Fibroblast of the aortic adventitia (primary cell): ENCODE data around the gene ZNF575. TPM values are rescaled to one million over a fixed set of nuclear protein-coding genes. Genes with fewer than 3 reads are reported as not detected.

Experiments used
- DNase-seq: peaks from one replicate; pipeline ENCODE4 v3.0.0-alpha.2; 2010; ENCODE audit warnings: low read depth
- H3K4me3 ChIP-seq: 2 replicates; pipeline ENCODE4 v1.5.1; 2011; ENCODE audit warnings: low read depth, mild to moderate bottlenecking, control low read depth, low read length, moderate library complexity
- total RNA-seq: library from RNA; depleted of rRNA; stranded (reverse); fragments of >200 nt; gene quantifications from 2 replicates; pipeline ENCODE4 v1.2.3, GENCODE V29; 2012; ENCODE audit warnings: low replicate concordance
- TF ChIP-seq, protein P1 (sequence below): IDR thresholded peaks from 2 replicates; pipeline ENCODE4 v1.5.1; 2011; ENCODE audit warnings: mild to moderate bottlenecking, low read length, control low read depth, inconsistent platforms; ENCODE audit not compliant: insufficient read depth

The ZNF575 gene
- total RNA-seq, 1 donor, result 0.63 TPM

- no peak overlapping the region for H3K4me3 ChIP-seq
- TF ChIP-seq, protein P1, sequence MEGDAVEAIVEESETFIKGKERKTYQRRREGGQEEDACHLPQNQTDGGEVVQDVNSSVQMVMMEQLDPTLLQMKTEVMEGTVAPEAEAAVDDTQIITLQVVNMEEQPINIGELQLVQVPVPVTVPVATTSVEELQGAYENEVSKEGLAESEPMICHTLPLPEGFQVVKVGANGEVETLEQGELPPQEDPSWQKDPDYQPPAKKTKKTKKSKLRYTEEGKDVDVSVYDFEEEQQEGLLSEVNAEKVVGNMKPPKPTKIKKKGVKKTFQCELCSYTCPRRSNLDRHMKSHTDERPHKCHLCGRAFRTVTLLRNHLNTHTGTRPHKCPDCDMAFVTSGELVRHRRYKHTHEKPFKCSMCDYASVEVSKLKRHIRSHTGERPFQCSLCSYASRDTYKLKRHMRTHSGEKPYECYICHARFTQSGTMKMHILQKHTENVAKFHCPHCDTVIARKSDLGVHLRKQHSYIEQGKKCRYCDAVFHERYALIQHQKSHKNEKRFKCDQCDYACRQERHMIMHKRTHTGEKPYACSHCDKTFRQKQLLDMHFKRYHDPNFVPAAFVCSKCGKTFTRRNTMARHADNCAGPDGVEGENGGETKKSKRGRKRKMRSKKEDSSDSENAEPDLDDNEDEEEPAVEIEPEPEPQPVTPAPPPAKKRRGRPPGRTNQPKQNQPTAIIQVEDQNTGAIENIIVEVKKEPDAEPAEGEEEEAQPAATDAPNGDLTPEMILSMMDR, result no peak
- no peak for DNase-seq
Measured at GRCh38 chr19:43489979-43490599, 42.9 kb upstream of the ZNF575 start.

GRCh38 chr19:43490759-43491158 lies 42.2 kb upstream of the ZNF575 start:
- TF ChIP-seq, protein P1, result no peak
- no peak overlapping the region for H3K4me3 ChIP-seq
- no peak for DNase-seq

DNA sequence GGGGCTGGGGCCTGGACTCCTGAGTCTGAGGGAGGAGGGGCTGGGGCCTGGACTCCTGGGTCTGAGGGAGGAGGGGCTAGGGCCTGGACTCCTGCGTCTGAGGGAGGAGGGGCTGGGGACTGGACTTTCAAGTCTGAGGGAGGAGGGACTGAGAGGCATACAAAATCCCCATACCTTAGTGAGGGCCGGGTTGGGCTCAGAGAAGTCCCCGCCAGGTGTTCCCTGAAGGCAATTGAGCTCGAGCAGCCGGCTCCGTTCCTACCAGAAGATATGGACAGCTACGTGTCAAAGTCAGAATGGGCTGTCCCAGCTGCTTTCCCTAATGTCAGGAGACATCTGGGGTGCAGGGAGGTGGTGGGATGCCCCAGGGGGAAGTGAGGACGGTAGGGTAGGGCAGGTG lies 37.9 kb upstream of the ZNF575 start:
- TF ChIP-seq, protein P1, result no peak
- no peak for DNase-seq
- no peak overlapping the region for H3K4me3 ChIP-seq

DNA sequence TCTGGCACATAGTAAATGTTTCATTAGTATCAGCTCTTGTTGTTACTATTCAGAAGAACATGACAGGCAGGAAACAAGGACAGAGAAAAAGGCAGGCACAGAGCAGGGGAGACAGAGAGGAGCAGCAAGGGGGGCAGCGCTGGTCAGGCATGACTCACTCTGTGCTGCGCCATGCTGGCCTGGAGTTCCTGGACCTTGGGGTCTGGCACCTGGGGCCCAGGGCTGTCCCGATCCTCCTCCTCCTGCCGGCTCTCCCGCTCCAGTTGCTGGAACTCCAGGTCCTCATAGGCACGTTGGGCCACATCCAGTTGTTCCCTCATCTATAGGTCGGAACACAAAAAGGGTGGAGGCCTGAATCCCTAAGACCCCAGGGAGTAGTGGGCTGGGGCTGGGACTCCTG lies 36.0 kb upstream of the ZNF575 start:
- no peak overlapping the region for H3K4me3 ChIP-seq
- DNase-seq, result no peak
- TF ChIP-seq, protein P1, result no peak

DNA sequence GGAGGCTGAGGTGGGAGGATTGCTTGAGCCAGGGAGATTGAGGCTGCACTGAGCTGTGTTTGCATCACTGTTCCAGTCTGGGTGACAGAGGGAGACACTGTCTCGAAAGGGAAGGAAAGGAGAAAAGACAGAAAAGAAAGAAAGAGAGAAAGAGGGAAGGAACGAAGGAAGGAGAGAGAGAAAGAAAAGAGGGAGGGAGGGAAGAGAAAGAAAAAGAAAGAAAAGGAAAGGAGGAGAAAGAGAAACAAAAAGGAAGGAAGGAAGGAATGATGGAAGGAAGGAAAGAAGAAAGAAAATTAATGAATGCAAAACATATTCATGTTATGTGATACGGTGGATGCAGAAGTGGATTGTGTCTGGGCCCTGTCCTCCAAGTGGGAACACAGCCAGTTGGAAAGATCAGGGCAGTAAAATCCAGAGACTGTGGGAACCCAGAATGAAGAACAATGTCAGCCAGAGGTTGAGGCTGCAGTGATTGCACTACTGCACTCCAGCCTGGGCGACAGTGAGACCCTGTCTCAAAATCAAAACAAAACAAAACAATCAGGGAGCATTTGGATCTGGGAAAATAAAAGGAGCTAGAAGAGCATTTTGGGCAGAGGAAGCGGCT lies 34.6 kb upstream of the ZNF575 start:
- TF ChIP-seq, protein P1, result no peak
- no peak overlapping the region for H3K4me3 ChIP-seq
- no peak for DNase-seq

DNA sequence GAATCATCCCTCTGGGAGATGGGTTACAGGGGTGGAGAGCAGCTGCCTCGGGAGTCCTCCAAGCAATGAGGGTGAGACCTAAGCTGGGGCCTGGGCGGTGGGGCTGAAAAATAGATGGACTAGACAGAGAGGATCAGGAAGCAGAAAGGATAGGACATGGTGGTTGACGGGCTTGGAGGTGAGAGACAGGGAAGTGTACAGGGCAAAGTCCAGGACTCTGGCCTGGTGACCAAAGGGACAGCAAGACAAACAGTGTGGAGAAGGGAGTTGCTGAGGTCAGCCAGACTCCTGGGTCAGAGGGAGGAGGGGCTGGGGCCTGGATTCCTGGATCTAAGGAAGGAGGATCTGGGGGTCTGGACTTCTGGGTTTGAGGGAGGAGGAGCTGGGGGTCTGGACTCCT lies 33.9 kb upstream of the ZNF575 start:
- no peak overlapping the region for H3K4me3 ChIP-seq
- no peak for DNase-seq
- TF ChIP-seq, protein P1, result no peak
